GM12892 (cell line): Measurements from ENCODE around the gene DNAH10.

Experiments used
- POLR2A ChIP-seq: IDR thresholded peaks from 2 replicates; pipeline ENCODE4 v1.6.1; 2011; ENCODE audit warnings: low read depth, low read length, control low read depth
- POLR2AphosphoS5 ChIP-seq: IDR thresholded peaks from 2 replicates; pipeline ENCODE4 v1.6.1; 2011; ENCODE audit warnings: low read depth, low read length, control low read depth

- no peak for TF ChIP-seq POLR2A
- TF ChIP-seq POLR2AphosphoS5, result no peak
Measured at GRCh38 chr12:123734268-123734667, 27.8 kb upstream of the DNAH10 start.
